GM13977 (cell line): ENCODE measurements around the gene KATNB1.

Experiments
- DNase-seq: peaks from one replicate; pipeline ENCODE4 v3.0.0; 2012; ENCODE audit warnings: low spot score
- CTCF ChIP-seq: IDR thresholded peaks from 2 replicates; pipeline ENCODE4 v1.5.1; 2012; ENCODE audit warnings: mild to moderate bottlenecking, control low read depth; ENCODE audit not compliant: insufficient read depth; ENCODE audit errors: extremely low read depth, missing control alignments
- in situ Hi-C: fragments of 300-500 bp; cut with MboI; formaldehyde crosslinking; loops from one replicate; pipeline ENCODE4 v1.12.0; 2022; ENCODE audit warnings: low sequenced_read_pairs, low pct_unique_long_range_greater_than_20kb, mixed read lengths, inconsistent platforms; ENCODE audit not compliant: unreplicated experiment

KATNB1 gene

GRCh38 chr16:57725151-57725550 lies 10.4 kb upstream of the KATNB1 start:
- in situ Hi-C loops: no loop called here
- DNase-seq: no peak
- no peak for TF ChIP-seq CTCF

- DNase-seq: no peak
- in situ Hi-C loops: no loop called here
- TF ChIP-seq CTCF: no peak
These were observed 10.0 kb upstream of the KATNB1 start for GRCh38 chr16:57725554-57725953.

- in situ Hi-C loops: no loop called here
- TF ChIP-seq CTCF: no peak
- DNase-seq: no peak
These were observed 9.6 kb upstream of the KATNB1 start for GRCh38 chr16:57725976-57726375.

GRCh38 chr16:57726433-57726947 lies 9.1 kb upstream of the KATNB1 start:
- TF ChIP-seq CTCF: no peak
- no peak for DNase-seq
- in situ Hi-C loops: no loop called here

GRCh38 chr16:57727610-57728009 lies 8.0 kb upstream of the KATNB1 start:
- DNase-seq: no peak
- in situ Hi-C loops: no loop called here
- TF ChIP-seq CTCF: peak; percentile 23

GRCh38 chr16:57728336-57729181 lies 7.0 kb upstream of the KATNB1 start:
- no peak for TF ChIP-seq CTCF
- DNase-seq: no peak
- in situ Hi-C loops: no loop called here
